ENCODE measurements around the gene MAP2K5. TPM values are rescaled to one million over a fixed set of nuclear protein-coding genes. Genes with fewer than 3 reads are reported as not detected.

Gene MAP2K5
- total and polyA plus RNA-seq, 9 of the 15 experiments (the other 6 are each of a cell fraction or from before 2014, with no cell fraction given) = 0.41 to 16.5 (median 7.5) TPM

GRCh38 chr15:67521783-67522568 lies 20.5 kb upstream of the MAP2K5 start:
- Histone ChIP-seq H3K9me1 (ENCODE audit: control insufficient read depth, insufficient read depth, low read length) (no peaks in the 10 kb centered on the region), H3K4me2 (ENCODE audit: insufficient read depth, low read length) (peak overlapping the region; percentile 94), H3K4me3 (peak overlapping the region; percentile 82), H3K27me3 (ENCODE audit: control insufficient read depth in 2 of 2, insufficient read depth in 2 of 2, low read length in 2 of 2) (no peaks in the 10 kb centered on the region), H3K79me2 (ENCODE audit: control insufficient read depth, insufficient read depth, low read length) (peaks cover 44% of the 10 kb centered on the region), H4K20me1 (replicated peaks; ENCODE audit: control insufficient read depth, insufficient read depth, low read length) (no peaks in the 10 kb centered on the region), H3K9ac (ENCODE audit: insufficient read depth in 1 of 2, low read depth in 2 of 2, low read length in 2 of 2) (peak overlapping the region; percentile 90 to 100), H3K9me3 (replicated peaks; ENCODE audit: control insufficient read depth, insufficient read depth, low read depth, low read length) (no peaks in the 10 kb centered on the region), H2AFZ (ENCODE audit: low read depth, low read length) (peak overlapping the region; percentile 96), H3K27ac (ENCODE audit: extremely low read depth, low read depth, low read length) (peak overlapping the region; percentile 97), H3K36me3 (ENCODE audit: control insufficient read depth, insufficient read depth, low read length) (peaks cover 10% of the 10 kb centered on the region; the same call in 1 of the 3 replicates), H3K4me1 (replicated peaks in 1 of 2; ENCODE audit: control insufficient read depth in 2 of 2, insufficient read depth in 2 of 2, low read length in 2 of 2) (peaks cover 6 to 21% of the 10 kb centered on the region in 2 experiments; a peak in 4 of 5 replicates)
- intact Hi-C loops (cut with micrococcal nuclease) (no loop called here), in situ Hi-C loops (cut with MboI) (no loop called here)
- ATAC-seq (peak; percentile 54; the same call in 2 of the 3 replicates), DNase-seq (ENCODE audit: extremely low read depth in 1 of 4, low spot score in 3 of 4) (peak in 1 of 4 experiments; percentile 19), FAIRE-seq (peak; percentile 19)
- POLR2A ChIA-PET = interaction anchor here (0.6 to 2.3 kb wide), 10 partner anchors 8 to 1003 kb away, joined by 3 to 9 read pairs (median 3); partner anchors contain the start of gene MAP2K5
- CTCF ChIA-PET (ENCODE audit: low intra/inter-chr PET ratio) = interaction anchor here (0.6 to 0.7 kb wide), 2 partner anchors 28 to 300 kb away, joined by 4 read pairs; no protein-coding TSS in a partner anchor
- TSS peak; percentile 58 for BruUV-seq (replicated peaks)
- WGBS (ENCODE audit: insufficient coverage, low coverage, missing lambda C conversion rate) = under 1% methylated on average over 23 of the region's 23 CpGs
- TF ChIP-seq C11orf30 (IDR thresholded peaks at IDR 0.05; ENCODE audit: low read depth) (no peak), PRDM10 (IDR thresholded peaks at IDR 0.05; ENCODE audit: partially characterized antibody) (peak; percentile 33), EP300 (IDR thresholded peaks at IDR 0.05; ENCODE audit: low read length) (no peak), CBX8 (IDR thresholded peaks at IDR 0.05; ENCODE audit: borderline replicate concordance, extremely low read depth, low read depth, low read length, poor library complexity, severe bottlenecking) (no peak), ZBTB7A (IDR thresholded peaks at IDR 0.05; ENCODE audit: borderline replicate concordance, control insufficient read depth, low read depth, low read length) (peak; percentile 79), CEBPZ (IDR thresholded peaks at IDR 0.05; ENCODE audit: borderline replicate concordance, low read depth, low read length) (no peak), SIN3A (IDR thresholded peaks at IDR 0.05; ENCODE audit: borderline replicate concordance in 2 of 2, control insufficient read depth in 1 of 2, low read depth in 2 of 2, low read length in 2 of 2) (peak; percentile 13 to 66; a peak in 2 of 4 replicates), PRMT5 (CRISPR knock-in tag; IDR thresholded peaks at IDR 0.05) (no peak), EHMT2 (IDR thresholded peaks at IDR 0.05) (no peak), PTTG1 (tag; IDR thresholded peaks at IDR 0.05; ENCODE audit: low read depth) (no peak), LCOR (CRISPR knock-in tag; IDR thresholded peaks at IDR 0.05) (no peak)
